ENCODE measurements around the gene SCN2B. TPM values are rescaled to one million over a fixed set of nuclear protein-coding genes. Genes with fewer than 3 reads are reported as not detected.

Gene SCN2B
- not detected in 5 replicates for total RNA-seq (2022; extraction: Qiagen RNA extraction)

GRCh38 chr11:118175993-118176777, at the start of gene SCN2B:
TSS of gene SCN2B (minus strand) at chr11:118176639. CDS start at chr11:118176431, 208 bp downstream.

GRCh38 chr11:118224511-118225188, 48.2 kb upstream of the SCN2B start, which contains the start of gene JAML:
TSS of gene JAML (minus strand) at chr11:118225011. CDS start at chr11:118214866, 10,145 bp downstream.

GRCh38 chr11:118152552-118153471, 23.6 kb downstream of the SCN2B start, which contains the start of gene SCN4B:
TSS of gene SCN4B (minus strand) at chr11:118152823. CDS start at chr11:118152673, 150 bp downstream.

Other genes starting within 250 kb of the SCN2B start
- gene TMPRSS13, start 247.2 kb downstream of the SCN2B start, total RNA-seq (2022; extraction: Qiagen RNA extraction): not detected in 5 replicates
- gene IL10RA, start 190.2 kb downstream of the SCN2B start, total RNA-seq (2022; extraction: Qiagen RNA extraction): 0.02 to 0.21 TPM (median 0.07 TPM) in 4 of 5 replicates, not detected in the other
- gene TMPRSS4, start 99.6 kb downstream of the SCN2B start, total RNA-seq (2022; extraction: Qiagen RNA extraction): not detected in 5 replicates
- not detected in 5 replicates for gene SMIM35, start 89.7 kb downstream of the SCN2B start, total RNA-seq (2022; extraction: Qiagen RNA extraction)
- 0.03 to 0.08 TPM (median 0.07 TPM) in 5 replicates for gene SCN4B, start 23.8 kb downstream of the SCN2B start, total RNA-seq (2022; extraction: Qiagen RNA extraction)
- not detected in 5 replicates for gene JAML, start 48.4 kb upstream of the SCN2B start, total RNA-seq (2022; extraction: Qiagen RNA extraction)
- 0.29 to 0.47 TPM (median 0.32 TPM) in 5 replicates for gene MPZL3, start 75.7 kb upstream of the SCN2B start, total RNA-seq (2022; extraction: Qiagen RNA extraction)
- 0.15 TPM in 1 of 5 replicates, not detected in the others for gene MPZL2, start 87.7 kb upstream of the SCN2B start, total RNA-seq (2022; extraction: Qiagen RNA extraction)
- gene CD3E, start 128.1 kb upstream of the SCN2B start, total RNA-seq (2022; extraction: Qiagen RNA extraction): not detected in 5 replicates
- not detected in 5 replicates for gene CD3D, start 166.1 kb upstream of the SCN2B start, total RNA-seq (2022; extraction: Qiagen RNA extraction)
- gene CD3G, start 167.7 kb upstream of the SCN2B start, total RNA-seq (2022; extraction: Qiagen RNA extraction): not detected in 5 replicates
- gene UBE4A, start 183.0 kb upstream of the SCN2B start, total RNA-seq (2022; extraction: Qiagen RNA extraction): 8.8 to 11.4 TPM (median 9.7 TPM) in 5 replicates
- gene ATP5MG, start 225.0 kb upstream of the SCN2B start, total RNA-seq (2022; extraction: Qiagen RNA extraction): 163 to 210 TPM (median 186 TPM) in 5 replicates

Data from A549 treated with CORT108297 at 1 μM for 4 hours (cell line).